Activated naive CD8-positive, alpha-beta T cell treated with anti-CD3 and anti-CD28 coated beads, Interleukin-2, amount 50 U/mL, for 24 hours (primary cell): ENCODE results near the gene WDCP.
"Not testable (repeated sequence)": the region's sequence is repeated elsewhere in the genome, so short reads cannot be mapped to it uniquely, and the experiment has no call there.

ENCODE experiments used
- ATAC-seq: fragments of 150-1000 bp; cut with Tn5 transposase; one replicate; pipeline ENCODE4 v1.10.0; 2021
- DNase-seq: peaks from one replicate; pipeline ENCODE4 v3.0.0; 2021
- H3K27ac Mint-ChIP-seq: one replicate; pipeline ENCODE4 v1.8.0; 2021; ENCODE audit warnings: mild to moderate bottlenecking, mixed read lengths
- H3K27me3 Mint-ChIP-seq: one replicate; pipeline ENCODE4 v1.8.0; 2021; ENCODE audit warnings: mixed read lengths
- H3K36me3 Mint-ChIP-seq: one replicate; pipeline ENCODE4 v1.8.0; 2021; ENCODE audit warnings: low read depth, mixed read lengths
- H3K4me1 Mint-ChIP-seq: one replicate; pipeline ENCODE4 v1.8.0; 2021; ENCODE audit warnings: mixed read lengths
- H3K4me3 Mint-ChIP-seq: one replicate; pipeline ENCODE4 v1.8.0; 2021; ENCODE audit warnings: mild to moderate bottlenecking, moderate library complexity, mixed read lengths
- H3K9me3 Mint-ChIP-seq: one replicate; pipeline ENCODE4 v1.8.0; 2021; ENCODE audit warnings: mixed read lengths

WDCP gene

DNA sequence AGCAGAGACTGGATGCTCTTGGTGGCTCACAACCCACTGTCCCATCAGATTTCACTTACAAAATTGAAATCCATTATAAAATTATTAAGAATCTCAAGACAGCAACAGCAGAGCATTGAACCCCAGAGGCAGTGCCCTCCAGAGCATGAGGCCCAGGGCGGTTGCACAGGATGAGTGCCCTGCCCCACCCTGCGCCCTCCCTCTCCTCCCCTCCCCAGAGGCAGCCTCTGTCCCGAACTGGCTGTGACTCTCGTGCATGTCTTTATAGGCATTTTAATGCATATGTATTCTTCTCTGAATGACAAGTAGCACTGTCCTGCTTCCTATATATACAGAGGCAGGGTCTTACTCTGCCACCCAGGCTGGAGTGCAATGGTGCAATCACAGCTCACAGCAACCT lies 26.9 kb downstream of the WDCP start:
- Mint-ChIP-seq H3K36me3 (peaks cover 3% of the 10 kb centered on the region), H3K4me1 (no peaks in the 10 kb centered on the region), H3K27ac (no peak overlapping the region), H3K4me3 (no peak overlapping the region), H3K9me3 (no peaks in the 10 kb centered on the region), H3K27me3 (no peaks in the 10 kb centered on the region)
- DNase-seq = no peak
- ATAC-seq = no peak

- no peaks in the 10 kb centered on the region for H3K4me1 Mint-ChIP-seq
- ATAC-seq (no peak), DNase-seq (no peak)
- H3K27ac Mint-ChIP-seq = no peak overlapping the region
- peaks cover 3% of the 10 kb centered on the region for H3K36me3 Mint-ChIP-seq
- H3K9me3 Mint-ChIP-seq = no peaks in the 10 kb centered on the region
- H3K27me3 Mint-ChIP-seq = no peaks in the 10 kb centered on the region
- H3K4me3 Mint-ChIP-seq = no peak overlapping the region
These were observed 27.5 kb downstream of the WDCP start for GRCh38 chr2:24019729-24020128.

DNA sequence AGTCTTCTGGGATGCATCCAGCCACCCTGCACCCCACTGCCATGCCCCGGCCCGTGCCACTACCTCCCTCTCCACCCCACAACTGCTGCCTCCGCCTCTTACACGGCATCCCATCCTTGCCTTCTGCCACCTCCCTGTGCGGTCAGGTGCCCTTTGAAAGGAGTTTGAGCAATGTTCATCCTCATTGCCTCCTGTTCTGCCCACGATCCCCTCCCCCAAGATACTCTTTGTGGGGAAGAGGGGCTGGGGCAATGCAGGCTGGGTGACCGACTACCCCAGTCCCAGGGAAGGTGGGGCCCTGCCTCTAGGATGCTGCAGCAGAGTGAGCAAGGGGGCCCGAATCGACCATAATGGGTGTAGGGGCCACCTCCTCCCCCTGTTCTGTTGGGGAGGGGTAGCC lies 28.9 kb downstream of the WDCP start:
- no peaks in the 10 kb centered on the region for H3K4me1 Mint-ChIP-seq
- H3K27ac Mint-ChIP-seq = no peak overlapping the region
- no peaks in the 10 kb centered on the region for H3K36me3 Mint-ChIP-seq
- H3K27me3 Mint-ChIP-seq = no peaks in the 10 kb centered on the region
- DNase-seq (no peak), ATAC-seq (no peak)
- no peak overlapping the region for H3K4me3 Mint-ChIP-seq
- no peaks in the 10 kb centered on the region for H3K9me3 Mint-ChIP-seq

GRCh38 chr2:24017711-24018110 lies 29.5 kb downstream of the WDCP start:
- no peaks in the 10 kb centered on the region for H3K36me3 Mint-ChIP-seq
- DNase-seq (no peak), ATAC-seq (no peak)
- no peak overlapping the region for H3K4me3 Mint-ChIP-seq
- no peaks in the 10 kb centered on the region for H3K4me1 Mint-ChIP-seq
- no peaks in the 10 kb centered on the region for H3K27me3 Mint-ChIP-seq
- H3K9me3 Mint-ChIP-seq = no peaks in the 10 kb centered on the region
- H3K27ac Mint-ChIP-seq = no peak overlapping the region

- no peak for ATAC-seq
- H3K27me3 Mint-ChIP-seq = no peaks in the 10 kb centered on the region
- no peak overlapping the region for H3K4me3 Mint-ChIP-seq
- no peak for DNase-seq
- H3K4me1 Mint-ChIP-seq = no peaks in the 10 kb centered on the region
- H3K36me3 Mint-ChIP-seq = no peaks in the 10 kb centered on the region
- no peaks in the 10 kb centered on the region for H3K9me3 Mint-ChIP-seq
- H3K27ac Mint-ChIP-seq = no peak overlapping the region
These were observed 30.1 kb downstream of the WDCP start for GRCh38 chr2:24016853-24017703.

- H3K4me1 Mint-ChIP-seq = peaks cover 2% of the 10 kb centered on the region
- H3K36me3 Mint-ChIP-seq = no peaks in the 10 kb centered on the region
- DNase-seq (no peak), ATAC-seq (no peak)
- H3K27ac Mint-ChIP-seq = no peak overlapping the region
- no peak overlapping the region for H3K4me3 Mint-ChIP-seq
- H3K27me3 Mint-ChIP-seq = peaks cover 7% of the 10 kb centered on the region
- no peaks in the 10 kb centered on the region for H3K9me3 Mint-ChIP-seq
These were observed 30.8 kb downstream of the WDCP start for GRCh38 chr2:24016376-24016761.

DNA sequence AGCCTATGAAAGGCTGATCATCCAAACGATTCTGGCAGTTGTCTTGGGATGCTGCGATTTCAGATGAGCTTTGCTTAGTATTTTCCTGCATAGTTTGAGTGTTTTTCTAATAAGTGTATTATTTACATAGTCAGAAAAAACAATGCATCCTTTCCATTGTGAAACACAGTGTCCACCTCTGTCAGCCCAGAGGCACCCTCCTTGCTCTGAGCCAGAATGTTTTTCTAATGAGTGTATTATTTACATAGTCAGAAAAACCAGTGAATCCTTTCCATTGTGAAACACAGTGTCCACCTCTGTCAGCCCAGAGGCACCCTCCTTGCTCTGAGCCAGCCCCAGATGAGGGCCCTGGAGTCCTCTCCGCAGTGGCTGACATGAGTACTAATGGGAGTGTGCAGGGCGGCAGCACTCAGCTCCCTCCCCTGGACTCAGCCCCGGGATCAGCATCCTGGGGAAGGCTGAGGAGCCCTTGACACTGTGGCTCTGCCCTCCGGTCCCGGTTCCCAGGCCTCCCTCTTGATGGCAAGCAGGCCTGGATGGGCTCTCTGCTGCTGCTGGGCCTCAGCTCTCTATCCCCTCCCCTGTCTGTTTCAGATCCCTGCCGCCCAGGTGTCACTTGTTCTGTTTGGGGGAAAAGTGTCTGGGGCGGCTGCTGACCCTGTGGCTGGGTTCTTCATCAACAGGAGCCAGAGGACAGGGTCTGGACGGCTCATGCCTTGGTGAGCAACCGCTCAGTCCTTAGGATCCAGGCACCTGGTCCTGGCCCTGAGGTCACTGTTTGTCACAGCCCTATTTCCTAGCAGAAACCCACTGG lies 31.4 kb downstream of the WDCP start:
- ATAC-seq (no peak), DNase-seq (no peak)

DNA sequence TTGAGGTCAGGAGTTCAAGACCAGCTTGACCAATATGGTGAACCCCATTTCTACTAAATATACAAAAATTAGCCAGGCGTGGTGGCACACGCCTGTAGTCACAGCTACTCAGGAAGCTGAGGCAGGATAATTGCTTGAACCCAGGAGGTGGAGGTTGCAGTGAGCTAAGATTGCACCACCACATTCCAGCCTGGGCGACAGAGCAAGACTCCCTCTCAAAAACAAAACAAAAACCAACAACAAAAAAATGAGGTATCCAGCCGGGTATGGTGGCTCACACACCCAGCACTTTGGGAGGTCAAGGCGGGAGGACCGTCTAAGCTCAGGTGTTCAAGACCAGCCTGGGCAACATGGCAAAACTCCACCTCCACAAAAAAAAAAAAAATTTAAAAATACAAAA lies 32.3 kb downstream of the WDCP start:
- not testable (repeated sequence) for ATAC-seq, DNase-seq, H3K9me3 Mint-ChIP-seq, H3K27ac Mint-ChIP-seq, H3K4me1 Mint-ChIP-seq, H3K4me3 Mint-ChIP-seq, H3K36me3 Mint-ChIP-seq
- peaks cover 14% of the 10 kb centered on the region for H3K27me3 Mint-ChIP-seq

More for the DNA sequence above, 31.4 kb downstream of the WDCP start:
- no peaks in the 10 kb centered on the region for H3K9me3 Mint-ChIP-seq
- no peaks in the 10 kb centered on the region for H3K36me3 Mint-ChIP-seq
- H3K4me3 Mint-ChIP-seq = no peak overlapping the region
- H3K27ac Mint-ChIP-seq = no peak overlapping the region
- peaks cover 5% of the 10 kb centered on the region for H3K4me1 Mint-ChIP-seq
- peaks cover 13% of the 10 kb centered on the region for H3K27me3 Mint-ChIP-seq

- H3K9me3 Mint-ChIP-seq = no peaks in the 10 kb centered on the region
- no peaks in the 10 kb centered on the region for H3K36me3 Mint-ChIP-seq
- peaks cover 5% of the 10 kb centered on the region for H3K4me1 Mint-ChIP-seq
- H3K27me3 Mint-ChIP-seq = peaks cover 25% of the 10 kb centered on the region
- DNase-seq (no peak), ATAC-seq (no peak)
- no peak overlapping the region for H3K4me3 Mint-ChIP-seq
- no peak overlapping the region for H3K27ac Mint-ChIP-seq
These were observed 34.5 kb downstream of the WDCP start for GRCh38 chr2:24012521-24013188.

DNA sequence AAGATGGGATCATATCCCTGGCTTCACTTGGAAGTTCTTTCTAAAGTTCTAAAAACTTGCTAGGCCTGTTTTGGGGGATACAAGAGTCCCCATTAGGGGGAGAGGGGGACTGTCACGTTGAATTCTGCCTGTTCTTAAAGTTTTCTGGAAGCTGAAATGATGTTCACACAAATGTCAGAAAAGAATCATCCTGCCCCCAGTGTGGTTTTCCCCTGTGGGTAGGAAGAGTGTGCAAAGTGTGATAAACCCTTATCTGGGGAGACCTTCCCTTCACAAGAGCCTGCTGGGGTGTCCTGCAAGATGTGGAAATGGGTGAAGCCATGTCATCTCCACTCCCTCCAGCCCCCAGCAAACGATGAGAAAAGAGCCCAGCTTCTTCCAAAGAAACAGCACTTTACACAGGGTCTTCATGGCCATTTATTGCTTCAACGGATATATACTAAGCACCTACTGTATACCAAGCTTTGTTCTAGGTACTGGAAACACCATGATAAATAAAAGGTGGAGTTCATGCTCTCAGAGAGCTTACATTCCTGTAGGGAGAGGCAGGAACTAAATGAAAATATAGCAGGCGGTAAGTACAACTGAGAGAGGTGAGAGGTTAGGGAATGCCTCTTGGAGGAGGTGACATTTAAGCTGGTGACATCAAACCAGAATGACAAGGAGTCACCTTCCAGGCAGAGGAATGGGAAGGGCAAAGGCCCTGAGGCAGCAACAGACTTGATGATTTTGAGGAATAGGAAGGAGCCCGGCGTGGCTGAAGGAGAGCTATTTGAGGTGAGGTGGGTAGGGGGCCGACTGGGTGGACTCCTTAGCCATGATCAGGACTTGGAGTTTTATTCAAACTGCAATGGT lies 35.7 kb downstream of the WDCP start:
- peak overlapping the region; percentile 25 for H3K4me3 Mint-ChIP-seq

DNA sequence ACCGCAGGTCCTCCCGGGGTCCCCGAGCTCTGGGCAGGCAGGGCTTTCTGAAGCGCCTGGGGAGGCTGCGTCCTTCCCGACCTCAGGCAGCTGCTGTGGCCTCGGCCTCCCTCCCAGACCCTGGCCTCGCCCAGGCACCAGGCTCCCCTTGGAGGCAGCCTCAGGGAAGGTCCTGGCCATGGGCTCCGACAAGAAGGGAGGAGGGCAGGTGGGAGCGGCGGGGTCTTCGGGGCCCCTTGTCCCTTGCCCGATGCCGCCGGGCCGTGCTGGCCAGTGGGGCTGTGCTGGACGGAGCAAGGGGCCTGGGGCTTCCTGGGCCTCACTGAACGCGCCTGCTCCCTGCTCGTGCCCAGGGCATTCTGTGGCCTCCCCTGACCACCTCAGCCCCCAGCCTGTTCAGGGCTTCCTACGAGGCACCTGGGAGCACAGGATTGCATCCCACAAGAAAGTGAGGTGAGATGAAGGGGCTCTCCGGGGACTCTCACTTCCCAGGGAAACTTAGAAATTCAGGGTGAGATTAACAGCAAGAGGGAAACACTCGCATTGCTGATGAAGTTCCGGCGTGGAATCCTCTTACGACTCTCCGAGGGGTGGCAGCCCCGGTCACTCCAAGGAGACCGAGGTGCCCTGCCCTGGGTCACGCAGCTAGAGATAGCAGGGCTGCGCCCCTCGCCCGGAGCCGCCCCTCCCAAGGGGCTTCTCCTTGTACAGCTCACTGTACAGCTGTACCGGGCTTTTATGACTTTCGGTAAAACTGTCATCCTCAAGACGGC lies 36.5 kb downstream of the WDCP start:
- no peaks in the 10 kb centered on the region for H3K36me3 Mint-ChIP-seq
- DNase-seq (no peak), ATAC-seq (peak; percentile 34)
- no peak overlapping the region for H3K27ac Mint-ChIP-seq
- peaks cover 5% of the 10 kb centered on the region for H3K4me1 Mint-ChIP-seq
- H3K9me3 Mint-ChIP-seq = no peaks in the 10 kb centered on the region
- peaks cover 25% of the 10 kb centered on the region for H3K27me3 Mint-ChIP-seq
- H3K4me3 Mint-ChIP-seq = peak overlapping the region; percentile 25

More for the DNA sequence above, 35.7 kb downstream of the WDCP start:
- ATAC-seq (peak; percentile 50), DNase-seq (no peak)
- Mint-ChIP-seq H3K36me3 (no peaks in the 10 kb centered on the region), H3K4me1 (peaks cover 5% of the 10 kb centered on the region), H3K27me3 (peaks cover 25% of the 10 kb centered on the region), H3K9me3 (no peaks in the 10 kb centered on the region), H3K27ac (no peak overlapping the region)

DNA sequence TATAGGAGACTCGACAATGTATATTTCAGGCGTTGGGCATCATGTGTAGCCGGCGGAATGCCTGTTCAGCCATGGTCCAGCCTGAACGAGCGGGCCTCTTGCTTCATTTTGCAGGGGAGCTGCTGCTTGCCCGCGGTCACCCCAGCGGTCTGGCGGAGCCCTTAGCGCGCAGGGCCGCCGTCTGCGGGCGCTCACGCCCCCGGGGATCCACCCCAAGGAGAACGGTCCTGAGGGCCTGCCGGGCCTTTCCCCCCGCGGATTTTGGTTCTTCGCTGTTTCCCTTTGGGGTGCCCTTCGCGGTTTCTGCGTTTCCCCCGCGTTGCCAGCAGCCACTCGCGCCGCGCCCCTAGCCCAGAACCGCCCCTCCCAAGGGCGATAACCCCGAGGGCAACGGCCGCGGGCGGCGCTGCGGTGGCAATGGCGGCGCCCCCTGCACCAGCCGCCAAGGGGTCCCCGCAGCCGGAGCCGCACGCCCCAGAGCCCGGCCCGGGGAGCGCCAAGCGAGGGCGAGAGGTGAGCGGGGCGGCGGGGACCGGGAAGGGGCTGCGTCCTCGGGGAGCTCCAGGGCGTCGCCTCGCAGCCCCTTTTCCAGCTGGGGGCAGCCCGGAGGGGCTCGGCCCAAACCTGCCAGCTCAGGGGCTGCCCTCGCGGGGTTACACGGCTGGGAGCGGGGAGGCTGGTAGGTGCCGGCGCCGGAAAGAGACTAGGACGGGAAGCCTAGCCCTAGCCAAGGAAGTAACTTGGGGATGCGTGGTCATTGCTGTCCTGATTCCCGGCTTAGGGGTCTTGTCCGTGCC lies 37.3 kb downstream of the WDCP start, which contains the start of gene MFSD2B:
TSS of gene MFSD2B (plus strand) at position 406 of the 797 bp plus-strand sequence. CDS start at position 418, 12 bp downstream.
- ATAC-seq (no peak), DNase-seq (no peak)
- peak within 1 kb of the TSS; percentile 25 for H3K4me3 Mint-ChIP-seq
- H3K27ac Mint-ChIP-seq = no peak within 1 kb of the TSS
- H3K4me1 Mint-ChIP-seq = peaks cover 5% of the 10 kb centered on the region
- peaks cover 25% of the 10 kb centered on the region for H3K27me3 Mint-ChIP-seq
- H3K36me3 Mint-ChIP-seq = no peaks in the 10 kb centered on the region
- H3K9me3 Mint-ChIP-seq = no peaks in the 10 kb centered on the region

- Mint-ChIP-seq H3K4me1 (peaks cover 5% of the 10 kb centered on the region), H3K27me3 (peaks cover 25% of the 10 kb centered on the region), H3K9me3 (no peaks in the 10 kb centered on the region), H3K27ac (no peak overlapping the region), H3K36me3 (no peaks in the 10 kb centered on the region), H3K4me3 (no peak overlapping the region)
- DNase-seq (no peak), ATAC-seq (no peak)
These were observed 37.9 kb downstream of the WDCP start for GRCh38 chr2:24009367-24009679.
